K562 (cell line): ENCODE measurements around the gene GNB2. TPM values are rescaled to one million over a fixed set of nuclear protein-coding genes. Genes with fewer than 3 reads are reported as not detected.

Source experiments
- ATAC-seq: fragments of 200-7000 bp; cut with Tn5 transposase; 3 replicates; pipeline ENCODE4 v1.9.1; 2020; ENCODE audit warnings: moderate library complexity
- BruUV-seq: library from RNA; stranded (reverse); fragments of 400-500 nt; replicated peaks from 2 replicates; lab custom pipeline; 2021; lab: Mats Ljungman, UMichigan
- CTCF ChIA-PET: fragments of 300-600 bp; formaldehyde crosslinking; extraction: SDS; loops from one replicate; lab custom pipeline; 2021; ENCODE audit warnings: low intra/inter-chr PET ratio; lab: Yijun Ruan, JAX
- POLR2A ChIA-PET: fragments of 300-600, 350-650 bp; sonication (Branson Sonifier 250); formaldehyde crosslinking; extraction: SDS; loops from one replicate; lab custom pipeline; 2021; ENCODE audit warnings: antibody characterized with exemption, inconsistent platforms; lab: Yijun Ruan, JAX
- DNase-seq, 4 experiments: peaks; one replicate each; pipeline versions ENCODE4 v3.0.0 to v3.0.0-alpha.2; 2011 to 2018; ENCODE audit warnings: low spot score in 3 of 4, mixed read lengths in 3 of 4; ENCODE audit errors: extremely low read depth in 1 of 4
- FAIRE-seq: peaks from 2 replicates; lab custom pipeline; 2011; peaks lifted over from hg19 to GRCh38; lab: Jason Lieb, UNC
- H2AFZ ChIP-seq: 2 replicates; pipeline ENCODE4 v1.6.0; 2011; ENCODE audit warnings: low read depth, low read length, control low read depth, inconsistent platforms
- H3K27ac ChIP-seq: fragments of 200-600 bp; 3 replicates; pipeline ENCODE4 v1.8.0; 2011; ENCODE audit warnings: low read depth, mild to moderate bottlenecking, control low read depth, inconsistent platforms, low read length, moderate library complexity, mixed read lengths; ENCODE audit errors: extremely low read depth
- H3K27me3 ChIP-seq, 2 experiments: fragments of 300-600 bp in 1 of 2; 2 replicates in 1 of 2; 3 replicates in 1 of 2; pipeline versions ENCODE4 v1.6.0 to v1.8.0; 2011; ENCODE audit warnings: inconsistent platforms in 2 of 2, low read length in 2 of 2, mild to moderate bottlenecking in 1 of 2, mixed read lengths in 1 of 2, moderate library complexity in 1 of 2; ENCODE audit not compliant: control insufficient read depth in 2 of 2, insufficient read depth in 2 of 2
- H3K36me3 ChIP-seq: fragments of 300-600 bp; 3 replicates; pipeline ENCODE4 v1.8.0; 2011; ENCODE audit warnings: mild to moderate bottlenecking, low read length, inconsistent platforms; ENCODE audit not compliant: control insufficient read depth, insufficient read depth
- H3K4me1 ChIP-seq, 2 experiments: fragments of 200-600 bp in 1 of 2; replicated peaks in 1 of 2; 2 replicates in 1 of 2; 3 replicates in 1 of 2; pipeline versions ENCODE4 v1.5.1 to v1.8.0; 2011; ENCODE audit warnings: inconsistent platforms in 2 of 2, low read length in 2 of 2, mild to moderate bottlenecking in 1 of 2, mixed read lengths in 1 of 2, moderate library complexity in 1 of 2; ENCODE audit not compliant: control insufficient read depth in 2 of 2, insufficient read depth in 2 of 2
- H3K4me2 ChIP-seq: 2 replicates; pipeline ENCODE4 v1.6.1; 2011; ENCODE audit warnings: low read length, control low read depth, inconsistent platforms, mixed read lengths; ENCODE audit not compliant: insufficient read depth
- H3K4me3 ChIP-seq: fragments of 200-600 bp; sonication (generic), shearing (Covaris generic); 2 replicates; pipeline ENCODE4 v1.5.1; 2016; ENCODE audit warnings: control low read depth, inconsistent platforms
- H3K79me2 ChIP-seq: fragments of 200-600 bp; 3 replicates; pipeline ENCODE4 v1.8.0; 2011; ENCODE audit warnings: low read length, inconsistent platforms; ENCODE audit not compliant: control insufficient read depth, insufficient read depth
- H3K9ac ChIP-seq, 2 experiments: 2 replicates each; pipeline versions ENCODE4 v1.6.0 to v1.6.1; 2011; ENCODE audit warnings: low read depth in 2 of 2, low read length in 2 of 2, control low read depth in 1 of 2, inconsistent platforms in 1 of 2, mild to moderate bottlenecking in 1 of 2, mixed read lengths in 1 of 2; ENCODE audit not compliant: insufficient read depth in 1 of 2
- H3K9me1 ChIP-seq: one replicate; pipeline ENCODE4 v1.6.0; 2011; ENCODE audit warnings: inconsistent platforms, mild to moderate bottlenecking, low read length, moderate library complexity; ENCODE audit not compliant: control insufficient read depth, insufficient read depth
- H3K9me3 ChIP-seq: replicated peaks from 2 replicates; pipeline ENCODE4 v1.5.1; 2011; ENCODE audit warnings: low read depth, low read length, inconsistent platforms; ENCODE audit not compliant: control insufficient read depth, insufficient read depth
- H4K20me1 ChIP-seq: replicated peaks from 2 replicates; pipeline ENCODE4 v1.6.1; 2011; ENCODE audit warnings: low read length, inconsistent platforms, mixed read lengths; ENCODE audit not compliant: control insufficient read depth, insufficient read depth
- DPF2 ChIP-seq: fragments of 450-650 bp; IDR thresholded peaks from 2 replicates; pipeline ENCODE4 v1.6.1; 2016
- EGR1 ChIP-seq: fragments of 450-650 bp; conservative IDR thresholded peaks from 2 replicates; pipeline ENCODE4 v1.6.1; 2017; ENCODE audit warnings: mild to moderate bottlenecking
- ELF4 ChIP-seq: fragments of 450-650 bp; formaldehyde crosslinking; IDR thresholded peaks from 2 replicates; pipeline ENCODE4 v1.4.0; 2022; ENCODE audit warnings: missing genetic modification characterization
- EP300 ChIP-seq: IDR thresholded peaks from 2 replicates; pipeline ENCODE4 v1.6.1; 2012; ENCODE audit warnings: low read length, improper control_type of control experiment
- NR0B1 ChIP-seq: fragments of 450-650 bp; IDR thresholded peaks from one replicate; pipeline ENCODE4 v1.6.1; 2018; ENCODE audit warnings: mild to moderate bottlenecking, moderate library complexity; ENCODE audit not compliant: partially characterized antibody
- POLR3A ChIP-seq: IDR thresholded peaks from 2 replicates; pipeline ENCODE4 v1.6.1; 2011; ENCODE audit warnings: borderline replicate concordance, mild to moderate bottlenecking, moderate library complexity; ENCODE audit not compliant: insufficient read length, insufficient read depth; ENCODE audit errors: extremely low read depth
- SUPT5H ChIP-seq: fragments of 450-650 bp; IDR thresholded peaks from 2 replicates; pipeline ENCODE4 v1.6.1; 2016
- TEAD1 ChIP-seq, 2 experiments: fragments of 450-650 bp in 1 of 2; sonication (generic) in 1 of 2; formaldehyde crosslinking; IDR thresholded peaks; 2 replicates each; pipeline versions ENCODE4 v1.4.0 to v1.8.0; 2020 to 2022; ENCODE audit warnings: mild to moderate bottlenecking in 2 of 2, missing genetic modification reagents in 1 of 2
- U2AF1 ChIP-seq: fragments of 200-400 bp; formaldehyde crosslinking; optimal IDR thresholded peaks from 2 replicates; pipeline ENCODE3; 2017; ENCODE audit warnings: mild to moderate bottlenecking, low read depth, low read length, moderate library complexity
- XRCC3 ChIP-seq: fragments of 450-650 bp; IDR thresholded peaks from 2 replicates; pipeline ENCODE4 v1.6.1; 2017; ENCODE audit warnings: mild to moderate bottlenecking, moderate library complexity
- YY1 ChIP-seq, 3 experiments: IDR thresholded peaks; 2 replicates each; pipeline ENCODE4 v1.6.1; 2011; ENCODE audit warnings: low read length in 2 of 3, mild to moderate bottlenecking in 2 of 3, moderate library complexity in 2 of 3, borderline replicate concordance in 1 of 3, control low read depth in 1 of 3, low read depth in 1 of 3; ENCODE audit not compliant: insufficient read depth in 3 of 3, insufficient replicate concordance in 2 of 3, control insufficient read depth in 1 of 3, insufficient read length in 1 of 3; ENCODE audit errors: extremely low read depth in 1 of 3
- ZEB2 ChIP-seq: fragments of 450-650 bp; IDR thresholded peaks from 2 replicates; pipeline ENCODE4 v1.6.1; 2016
- ZNF184 ChIP-seq: sonication (generic); formaldehyde crosslinking; IDR thresholded peaks from 2 replicates; pipeline ENCODE4 v1.5.0; 2020; ENCODE audit warnings: missing genetic modification reagents
- ZNF239 ChIP-seq: fragments of 250-450 bp; sonication (Bioruptor Pico); IDR thresholded peaks from 2 replicates; pipeline ENCODE4 v1.4.0; 2020; ENCODE audit warnings: mild to moderate bottlenecking
- ZNF395 ChIP-seq: fragments of 200-800 bp; sonication (Bioruptor generic); IDR thresholded peaks from 2 replicates; pipeline ENCODE4 v1.6.1; 2017; ENCODE audit warnings: missing genetic modification characterization, missing compliant biosample characterization
- WGBS: fragments of 100-300 bp; shearing (Covaris generic); methylation state at CpG from one replicate; pipeline ENCODE4 v1.1.6; 2016; ENCODE audit warnings: low coverage, mixed read lengths; ENCODE audit not compliant: insufficient coverage; ENCODE audit errors: missing lambda C conversion rate; 5-methylcytosine and 5-hydroxymethylcytosine counted together
- in situ Hi-C: fragments of 300-500 bp; cut with MboI; formaldehyde crosslinking; loops from 4 replicates; pipeline ENCODE4 v1.15.0; 2018; ENCODE audit warnings: inconsistent platforms, mixed read lengths
- intact Hi-C: fragments of 100-400 bp; cut with micrococcal nuclease; formaldehyde crosslinking; loops from 2 replicates; pipeline ENCODE4 v1.14.2; 2022
- polyA plus RNA-seq, 8 experiments: library from polyadenylated mRNA; depleted of rRNA in 4 of 8; stranded (reverse) in 5 of 8; unstranded in 3 of 8; fragments of >200 nt; fragmentation: Nextera tagmentation in 2 of 8; fragmentation: Illumina TruSeq in 1 of 8; extraction: Ambion mirVana in 2 of 8; extraction: Trizol in 1 of 8; gene quantifications; 2 replicates each; pipeline versions ENCODE4 v1.2.1 to v1.2.3, GENCODE V29; 2011 to 2014; ENCODE audit warnings: inconsistent platforms in 1 of 8, missing spikeins in 1 of 8
- total RNA-seq, 7 experiments: library from RNA; depleted of rRNA in 6 of 7; stranded (reverse); fragments of >200 nt in 6 of 7; fragmentation: Illumina TruSeq in 2 of 7; extraction: Trizol in 2 of 7; gene quantifications; 2 replicates each; pipeline versions ENCODE4 v1.2.1 to v1.2.3, GENCODE V29; 2011 to 2021; ENCODE audit warnings: low replicate concordance in 1 of 7
- TF ChIP-seq, protein P1 (sequence below): sonication (generic); formaldehyde crosslinking; IDR thresholded peaks from 2 replicates; pipeline ENCODE4 v1.8.0; 2022; ENCODE audit warnings: missing genetic modification reagents, mild to moderate bottlenecking, borderline replicate concordance

Gene GNB2
- total and polyA plus RNA-seq, 9 of the 15 experiments (the other 6 are each of a cell fraction or from before 2014, with no cell fraction given) = 0.65 to 320 (median 104) TPM

DNA sequence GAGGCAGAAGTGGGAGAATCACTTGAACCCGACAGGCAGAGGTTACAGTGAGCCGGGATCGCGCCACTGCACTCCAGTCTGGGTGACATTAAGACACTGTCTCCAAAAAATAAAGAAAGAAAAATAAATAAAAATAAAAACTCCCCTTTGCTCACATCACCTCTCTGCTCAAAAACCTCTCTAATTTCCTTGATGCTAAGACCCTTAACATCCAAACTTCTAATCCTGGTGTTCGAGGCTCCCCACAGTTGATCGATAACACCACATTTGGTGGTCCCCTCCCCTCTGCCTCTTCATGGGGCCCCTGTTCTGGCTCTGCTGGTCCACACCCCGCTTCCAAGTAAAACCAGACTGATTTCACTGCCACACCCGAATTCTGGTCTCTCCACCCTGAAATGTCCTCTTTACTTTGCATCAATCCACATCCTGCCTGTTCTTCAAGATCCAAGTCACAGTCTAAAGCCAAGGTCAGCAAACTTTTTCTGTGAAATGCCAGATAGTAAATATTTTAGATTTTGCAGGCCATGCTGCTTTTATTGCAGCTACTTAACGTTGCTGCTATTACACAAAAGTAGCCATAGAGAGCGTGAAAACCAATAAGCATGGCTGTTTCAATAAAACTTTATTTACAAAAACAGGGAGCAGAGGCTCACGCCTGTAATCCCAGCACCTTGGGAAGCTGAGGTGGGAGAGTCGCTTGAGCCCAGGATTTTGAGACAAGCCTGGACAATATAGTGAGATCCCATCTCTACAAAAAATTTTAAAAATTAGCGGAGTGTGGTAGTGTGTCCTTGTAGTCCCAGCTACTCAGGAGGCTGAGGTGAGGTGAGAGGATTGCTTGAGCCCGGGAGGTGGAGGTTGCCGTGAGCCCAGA is 49.4 kb upstream of the GNB2 start:
- ATAC-seq (no peak), FAIRE-seq (peak; percentile 42), DNase-seq (peak in 3 of 4 experiments; percentile 24 to 69 (median 45))
- Histone ChIP-seq H3K4me2 (peak overlapping the region; percentile 15; the same call in 1 of the 2 replicates), H3K9ac (peak overlapping the region in 1 of 2 experiments; percentile 81; a peak in 2 of 4 replicates), H3K27ac (peak overlapping the region; percentile 22; the same call in 2 of the 3 replicates), H3K36me3 (peaks cover 56% of the 10 kb centered on the region), H3K27me3 (no peaks in the 10 kb centered on the region), H3K4me3 (no peak overlapping the region), H3K79me2 (peaks cover 10% of the 10 kb centered on the region; the same call in 2 of the 3 replicates), H3K9me1 (no peaks in the 10 kb centered on the region), H3K9me3 (no peaks in the 10 kb centered on the region), H4K20me1 (peaks cover 6% of the 10 kb centered on the region), H3K4me1 (peaks cover 15 to 44% of the 10 kb centered on the region in 2 experiments), H2AFZ (no peak overlapping the region)
- WGBS = 54% methylated on average over 15 of the region's 15 CpGs
- ChIA-PET POLR2A (interaction anchor here (0.7 to 7.0 kb wide), 3 partner anchors 10 to 195 kb away, joined by 3 to 54 read pairs (median 5); partner anchors contain the start of genes MOSPD3 and ZCWPW1), CTCF (no interaction called here)
- no TSS peak for BruUV-seq
- in situ Hi-C loops = no loop called here
- intact Hi-C loops = no loop called here
- no peak for TF ChIP-seq SUPT5H
- no peak for TF ChIP-seq EGR1
- TF ChIP-seq NR0B1 = no peak
- no peak for TF ChIP-seq EP300
- no peak for TF ChIP-seq POLR3A
- no peak for TF ChIP-seq ZNF184 (CRISPR knock-in tag)
- no peak for TF ChIP-seq ELF4 (CRISPR knock-in tag)
- no peak for TF ChIP-seq TEAD1 (CRISPR knock-in tag; IDR thresholded peaks at IDR 0.05)
- TF ChIP-seq U2AF1 = no peak
- TF ChIP-seq YY1 (IDR thresholded peaks at IDR 0.05; ENCODE audit: borderline replicate concordance in 1 of 3, control insufficient read depth in 1 of 3, extremely low read depth in 1 of 3, insufficient read depth in 3 of 3, insufficient read length in 1 of 3, insufficient replicate concordance in 2 of 3, low read depth in 1 of 3, low read length in 2 of 3) = peak in 1 of 3 experiments; percentile 19
- no peak for TF ChIP-seq XRCC3
- TF ChIP-seq ZNF239 = no peak
- TF ChIP-seq ZEB2 = no peak
- 0 out of 2 replicates have a peak, but pooled peaks have one; percentile 9 for TF ChIP-seq DPF2
- no peak for TF ChIP-seq ZNF395 (CRISPR knock-in tag)
- TF ChIP-seq, protein P1, sequence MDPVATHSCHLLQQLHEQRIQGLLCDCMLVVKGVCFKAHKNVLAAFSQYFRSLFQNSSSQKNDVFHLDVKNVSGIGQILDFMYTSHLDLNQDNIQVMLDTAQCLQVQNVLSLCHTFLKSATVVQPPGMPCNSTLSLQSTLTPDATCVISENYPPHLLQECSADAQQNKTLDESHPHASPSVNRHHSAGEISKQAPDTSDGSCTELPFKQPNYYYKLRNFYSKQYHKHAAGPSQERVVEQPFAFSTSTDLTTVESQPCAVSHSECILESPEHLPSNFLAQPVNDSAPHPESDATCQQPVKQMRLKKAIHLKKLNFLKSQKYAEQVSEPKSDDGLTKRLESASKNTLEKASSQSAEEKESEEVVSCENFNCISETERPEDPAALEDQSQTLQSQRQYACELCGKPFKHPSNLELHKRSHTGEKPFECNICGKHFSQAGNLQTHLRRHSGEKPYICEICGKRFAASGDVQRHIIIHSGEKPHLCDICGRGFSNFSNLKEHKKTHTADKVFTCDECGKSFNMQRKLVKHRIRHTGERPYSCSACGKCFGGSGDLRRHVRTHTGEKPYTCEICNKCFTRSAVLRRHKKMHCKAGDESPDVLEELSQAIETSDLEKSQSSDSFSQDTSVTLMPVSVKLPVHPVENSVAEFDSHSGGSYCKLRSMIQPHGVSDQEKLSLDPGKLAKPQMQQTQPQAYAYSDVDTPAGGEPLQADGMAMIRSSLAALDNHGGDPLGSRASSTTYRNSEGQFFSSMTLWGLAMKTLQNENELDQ (CRISPR knock-in tag) = no peak
